HG02885 (cell line): Measurements from ENCODE around the gene DIPK2B.

ENCODE experiments used
- ATAC-seq: cut with Tn5 transposase; IDR thresholded peaks from one replicate; pipeline ENCODE4 v1.9.1; 2021; ENCODE audit warnings: mild to moderate bottlenecking; ENCODE audit not compliant: unreplicated experiment, poor library complexity

The DIPK2B gene, protein sequence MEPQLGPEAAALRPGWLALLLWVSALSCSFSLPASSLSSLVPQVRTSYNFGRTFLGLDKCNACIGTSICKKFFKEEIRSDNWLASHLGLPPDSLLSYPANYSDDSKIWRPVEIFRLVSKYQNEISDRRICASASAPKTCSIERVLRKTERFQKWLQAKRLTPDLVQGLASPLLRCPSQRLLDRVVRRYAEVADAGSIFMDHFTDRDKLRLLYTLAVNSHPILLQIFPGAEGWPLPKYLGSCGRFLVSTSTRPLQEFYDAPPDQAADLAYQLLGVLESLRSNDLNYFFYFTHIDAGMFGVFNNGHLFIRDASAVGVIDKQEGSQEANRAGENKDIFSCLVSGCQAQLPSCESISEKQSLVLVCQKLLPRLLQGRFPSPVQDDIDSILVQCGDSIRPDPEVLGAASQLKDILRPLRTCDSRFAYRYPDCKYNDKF

DNA sequence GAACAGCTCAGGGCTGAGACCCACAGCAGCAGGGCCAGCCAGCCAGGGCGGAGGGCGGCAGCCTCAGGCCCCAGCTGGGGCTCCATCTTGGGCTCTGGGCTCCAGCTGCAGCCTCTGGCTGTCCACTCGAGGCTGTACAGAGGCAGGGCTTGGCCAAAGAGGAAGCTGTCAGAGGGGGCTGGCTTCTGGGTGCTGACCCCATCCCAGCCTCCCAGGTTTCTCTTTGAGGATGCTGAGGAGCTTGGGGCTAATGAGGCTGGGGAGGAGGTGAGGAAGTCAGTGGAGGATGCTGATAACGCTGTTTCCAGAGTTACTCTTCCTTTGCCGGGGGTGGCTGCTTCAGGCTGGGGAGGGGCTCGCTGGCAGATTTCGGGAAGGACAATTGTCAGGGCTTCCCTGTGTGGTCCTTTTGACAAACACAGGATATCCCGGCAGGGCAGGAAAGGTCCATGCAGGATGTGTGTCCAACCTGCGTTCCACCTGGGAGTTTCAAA lies at the start of gene DIPK2B:
Gene DIPK2B, minus strand, starts transcription at position 136 of the 494 bp plus-strand sequence. Its CDS starts 50 bp downstream, at position 86.
- ATAC-seq = no peak

DNA sequence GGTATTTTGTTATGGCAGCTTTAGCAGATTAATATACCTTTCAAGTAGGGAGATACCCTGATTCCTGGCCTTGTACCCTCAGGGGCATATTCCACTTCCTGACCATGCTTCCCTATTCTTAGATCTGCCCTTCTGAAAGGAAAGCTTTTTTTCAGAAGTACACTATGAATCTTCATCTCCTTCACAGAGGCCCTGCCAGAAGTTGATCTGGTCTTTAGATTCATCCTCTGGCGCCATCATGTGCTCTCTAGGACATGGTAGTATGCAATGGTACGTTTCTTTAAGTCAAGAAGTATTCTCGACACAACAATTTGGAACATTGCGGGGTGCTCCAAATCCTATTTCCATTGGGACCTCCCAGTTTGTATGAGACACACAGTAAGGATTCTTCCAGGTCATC lies 39.6 kb upstream of the DIPK2B start:
- no peak for ATAC-seq

DNA sequence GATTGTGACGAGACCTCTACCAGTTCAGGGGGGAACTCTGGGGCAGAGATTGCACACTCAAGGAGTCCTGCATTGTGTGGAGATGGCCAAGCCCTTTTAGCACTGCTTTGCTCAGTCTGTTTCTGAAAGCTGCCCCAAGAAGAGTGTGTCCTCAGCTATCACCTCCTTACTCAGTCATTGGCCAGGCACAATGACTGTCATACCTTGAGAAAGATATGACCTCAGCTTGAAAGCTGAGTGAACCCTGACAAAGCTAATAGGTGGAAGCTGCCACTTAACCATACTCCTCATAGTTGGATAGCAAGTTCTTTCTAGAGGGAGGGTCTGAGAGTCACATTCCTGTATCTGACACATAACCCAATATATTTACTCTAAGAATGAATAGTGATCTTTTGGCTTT lies 37.8 kb upstream of the DIPK2B start:
- no peak for ATAC-seq

DNA sequence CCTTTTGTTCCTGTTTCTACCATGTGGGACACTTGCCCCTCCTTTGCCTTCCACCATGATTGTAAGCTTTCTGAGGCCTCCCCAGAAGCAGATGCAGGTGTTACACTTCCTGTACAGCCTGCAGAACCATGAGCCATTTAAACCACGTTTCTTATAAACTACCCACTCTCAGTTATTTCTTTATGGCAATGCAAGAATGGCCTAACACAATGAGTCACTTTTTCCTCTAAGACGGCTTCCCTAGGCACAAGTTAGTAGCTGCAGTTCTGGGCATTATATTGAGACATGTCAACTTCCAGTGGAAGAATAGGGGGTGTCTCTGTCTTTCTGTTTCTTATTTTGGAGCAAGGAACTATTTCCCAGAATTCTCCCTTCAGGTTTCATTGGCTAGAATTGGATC lies 32.9 kb upstream of the DIPK2B start:
- no peak for ATAC-seq

DNA sequence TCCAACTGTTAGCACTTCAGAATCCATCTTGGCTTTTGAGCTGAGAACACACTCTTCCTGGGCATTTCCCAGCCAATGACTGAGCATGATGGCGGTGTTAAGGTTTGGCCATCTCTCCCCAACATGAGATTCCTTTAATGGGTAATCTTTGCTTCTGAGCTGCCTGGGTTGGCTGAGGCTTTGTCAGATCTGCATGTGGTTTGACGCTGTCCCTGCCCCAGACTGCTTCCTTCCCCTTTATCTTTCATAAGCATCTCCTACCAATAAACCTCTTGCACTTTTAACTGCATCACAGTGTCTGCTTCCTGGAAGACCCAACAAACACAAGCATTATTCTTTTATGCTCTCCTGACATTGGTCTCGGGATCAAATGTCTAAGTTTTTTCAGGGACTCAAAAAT lies 31.5 kb upstream of the DIPK2B start:
- ATAC-seq = no peak

DNA sequence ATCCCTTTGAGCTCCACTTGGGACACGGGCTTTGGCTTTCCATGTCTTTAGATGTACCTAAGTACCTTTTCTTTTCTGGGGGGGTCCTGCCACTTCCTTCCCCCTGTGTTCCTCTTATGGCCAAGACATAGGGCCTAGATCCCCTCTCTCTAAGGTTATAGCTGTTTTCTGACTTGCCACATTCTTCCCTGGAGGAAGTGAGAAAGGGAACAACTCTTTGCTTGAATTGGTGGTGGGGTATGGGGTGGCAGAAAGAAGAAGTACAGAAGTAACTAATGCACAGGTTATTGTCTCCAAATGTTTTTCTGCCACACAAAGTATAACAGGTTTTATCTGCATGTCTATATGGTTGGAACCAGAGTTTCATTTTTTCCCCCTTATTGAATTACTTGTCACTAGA lies 29.7 kb upstream of the DIPK2B start:
- no peak for ATAC-seq

DNA sequence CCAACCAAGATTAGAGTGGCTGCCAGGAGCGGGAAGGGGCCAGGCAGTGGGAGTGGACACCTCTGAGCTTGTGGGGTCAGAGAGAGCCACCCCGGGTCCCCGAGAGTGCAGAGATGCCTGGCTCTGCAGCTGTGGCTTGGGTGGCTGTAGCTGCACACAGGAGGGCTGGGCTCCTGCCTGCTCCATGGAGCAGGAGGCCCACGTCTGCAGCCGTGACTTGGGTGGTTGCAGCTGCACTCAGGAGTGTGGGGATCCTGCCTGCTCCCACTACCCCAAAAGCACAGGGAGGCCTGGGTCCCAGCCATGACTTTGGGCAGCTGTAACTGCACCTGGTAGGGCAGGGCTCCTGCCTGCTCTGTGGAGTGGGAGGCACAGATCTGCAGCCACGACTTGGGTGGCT lies 28.7 kb upstream of the DIPK2B start:
- no peak for ATAC-seq

DNA sequence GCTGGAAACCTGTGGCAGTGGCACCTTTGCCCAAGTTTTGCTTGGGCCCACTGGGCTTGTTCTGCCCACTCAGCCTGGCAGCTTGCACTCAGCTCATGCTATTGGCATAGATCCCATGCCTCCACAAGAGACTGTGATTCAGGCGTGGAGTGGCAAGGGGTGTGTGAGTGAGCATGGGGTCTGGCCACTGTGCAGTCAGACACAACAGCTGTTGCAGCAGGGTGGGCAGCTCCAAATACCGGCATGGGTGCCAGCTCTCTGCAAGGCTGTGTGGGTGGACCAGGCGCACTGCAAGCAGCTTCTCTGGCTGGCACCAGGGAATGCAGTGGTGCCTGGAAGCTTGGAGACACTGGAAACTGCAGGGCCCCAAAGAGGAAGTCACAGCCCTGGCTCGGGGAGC lies 27.4 kb upstream of the DIPK2B start:
- ATAC-seq = no peak

DNA sequence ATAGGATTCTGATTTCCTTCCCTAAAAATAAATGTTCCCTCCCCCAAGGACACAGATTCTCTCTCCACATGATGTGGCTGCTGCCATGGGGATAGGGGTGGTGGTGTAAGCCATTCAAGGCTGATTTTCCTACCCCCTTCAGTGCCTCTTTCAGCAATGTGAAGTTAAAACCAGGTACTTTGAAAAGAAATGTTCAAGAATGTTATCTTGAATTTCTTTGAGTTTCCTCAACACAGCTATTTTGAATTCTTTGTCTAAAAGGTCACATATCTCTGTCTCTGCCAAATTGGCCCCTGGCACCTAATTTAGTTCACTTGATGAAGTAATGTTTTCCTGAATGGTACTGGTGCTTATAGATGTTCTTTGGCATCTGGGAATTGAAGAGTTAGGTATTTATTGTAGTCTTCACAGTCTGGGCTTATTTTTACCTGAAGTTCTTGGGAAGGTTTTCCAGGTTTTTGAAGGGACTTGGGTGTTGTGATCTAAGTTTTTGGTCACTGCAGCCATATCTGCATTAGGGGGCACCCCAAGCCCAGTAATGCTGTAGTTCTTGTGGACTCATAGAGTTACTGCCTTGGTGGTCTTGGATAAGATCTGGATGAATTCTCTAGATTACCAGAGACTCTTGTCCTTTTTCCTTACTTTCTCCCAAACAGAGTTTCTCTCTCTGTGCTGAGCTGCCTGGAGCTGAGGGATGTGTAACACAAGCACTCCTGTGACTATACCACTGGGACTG lies 7.6 kb upstream of the DIPK2B start:
- no peak for ATAC-seq

DNA sequence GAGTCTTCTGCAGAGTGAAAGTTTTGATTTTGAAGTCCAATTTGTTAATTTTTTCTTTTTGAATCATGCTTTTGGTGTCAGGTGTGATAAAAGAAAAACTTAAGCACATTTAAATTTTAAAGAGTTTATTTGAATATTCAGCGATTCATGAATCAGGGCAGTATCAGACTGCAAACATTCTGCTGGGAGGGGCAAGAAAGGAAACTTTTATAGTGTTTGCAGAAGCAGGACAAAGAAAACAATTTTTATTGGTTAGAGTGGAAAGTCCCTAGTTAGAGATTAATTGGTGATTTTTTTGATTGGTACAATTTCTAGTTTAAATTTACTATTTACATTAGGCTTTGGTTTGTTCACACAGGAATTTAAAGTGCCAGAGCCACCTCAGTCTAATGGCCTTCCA lies 1.5 kb upstream of the DIPK2B start:
- ATAC-seq = no peak

DNA sequence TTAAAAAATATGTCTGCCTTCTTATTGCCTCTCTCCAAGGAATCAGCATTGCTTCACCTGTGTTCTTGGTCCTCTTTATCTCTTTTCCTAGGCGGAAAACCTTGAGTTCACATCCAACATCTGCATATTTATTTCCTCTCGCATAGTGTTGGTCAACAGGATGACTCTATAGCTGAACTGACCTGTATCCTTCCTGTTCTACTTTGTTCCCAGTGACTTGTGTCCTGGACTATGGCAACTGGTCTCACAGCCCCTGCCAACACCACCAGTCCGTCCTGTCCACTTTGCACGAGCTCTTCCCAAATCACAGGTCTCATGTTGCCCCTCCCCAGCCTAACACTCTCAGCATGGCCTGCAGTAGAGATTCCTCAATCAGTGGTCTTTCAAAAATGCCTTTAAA lies 2.0 kb downstream of the DIPK2B start:
- ATAC-seq = no peak

DNA sequence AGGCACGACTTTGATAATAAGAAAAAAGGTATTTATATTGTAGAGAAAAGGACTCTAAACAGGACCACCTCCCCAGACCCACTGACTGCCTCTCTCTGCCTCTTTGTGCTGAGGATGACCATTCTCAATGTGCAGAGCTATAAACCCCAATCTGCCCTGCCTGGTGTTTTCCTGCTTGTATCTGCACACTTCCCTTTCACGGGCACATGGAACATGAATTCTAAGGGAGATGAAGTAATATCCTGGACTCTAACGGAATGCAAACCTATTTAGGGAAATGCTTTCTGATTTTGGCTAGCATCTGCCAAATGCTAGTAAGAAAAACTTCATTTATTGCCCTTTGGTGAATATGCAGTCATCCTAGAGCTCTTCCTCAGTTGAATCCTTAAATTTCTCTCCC lies 2.4 kb downstream of the DIPK2B start:
- no peak for ATAC-seq

DNA sequence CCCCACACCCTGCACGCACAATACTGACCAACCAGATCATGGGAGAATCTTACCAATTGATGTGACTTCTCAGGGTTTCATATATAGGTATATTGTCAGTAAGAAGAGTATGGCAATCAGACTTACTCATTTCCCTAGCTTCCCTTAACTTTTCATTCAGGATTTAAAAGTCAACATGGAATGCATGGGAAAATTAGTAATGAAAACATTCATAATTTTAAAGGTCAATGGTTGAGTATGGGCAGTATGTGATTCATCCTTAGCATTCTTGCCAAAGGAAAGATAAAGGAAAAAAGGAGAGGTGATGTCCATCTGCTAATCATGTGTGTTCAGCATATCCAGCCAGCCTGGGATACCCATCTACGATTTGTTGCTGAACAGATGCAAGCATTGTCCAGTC lies 4.0 kb downstream of the DIPK2B start:
- no peak for ATAC-seq

DNA sequence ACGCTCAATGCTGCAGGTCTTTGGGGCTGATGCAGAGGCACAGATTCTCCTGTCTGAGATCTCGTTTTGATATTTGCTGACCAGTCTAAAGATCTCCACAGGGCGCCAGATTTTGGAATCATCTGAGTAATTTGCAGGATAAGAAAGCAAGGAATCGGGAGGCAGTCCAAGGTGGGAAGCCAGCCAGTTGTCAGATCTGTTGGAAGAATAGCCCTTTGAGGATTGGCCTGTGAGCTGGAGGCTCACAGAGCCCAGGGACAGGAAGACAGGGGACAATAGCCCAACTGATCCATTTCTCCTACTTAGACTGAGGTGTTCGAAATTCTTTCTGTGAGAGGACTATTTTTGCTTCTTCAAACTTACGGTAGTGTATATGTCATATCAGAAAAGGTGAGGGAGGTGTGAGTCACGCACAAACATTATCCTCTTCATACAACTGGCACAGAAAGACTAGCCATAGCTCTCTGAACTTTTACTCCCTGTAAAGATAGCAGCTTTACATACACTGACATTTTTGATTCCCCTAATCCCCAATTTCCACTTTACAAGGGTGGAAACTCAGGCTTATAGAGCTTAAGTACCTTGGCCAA lies 8.8 kb downstream of the DIPK2B start:
- no peak for ATAC-seq

DNA sequence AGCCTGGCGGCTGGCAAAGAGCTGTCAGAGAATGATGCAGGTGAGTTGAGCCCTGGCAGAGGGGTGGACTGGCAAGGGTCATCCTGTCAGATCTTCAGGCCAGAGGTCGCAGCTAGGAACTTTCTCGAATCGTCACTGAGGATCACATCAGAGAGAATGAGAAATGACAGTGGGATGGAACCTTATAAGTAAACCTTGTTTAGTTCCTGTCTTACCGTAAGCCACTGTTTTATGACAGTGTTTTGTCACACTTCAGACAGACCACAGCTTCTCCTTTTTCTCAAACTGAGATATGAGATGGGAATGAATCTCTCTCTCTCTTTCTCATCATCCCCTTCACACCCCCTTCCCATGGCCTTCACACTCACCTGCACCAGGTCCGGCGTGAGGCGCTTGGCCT lies 9.3 kb downstream of the DIPK2B start:
- no peak for ATAC-seq

DNA sequence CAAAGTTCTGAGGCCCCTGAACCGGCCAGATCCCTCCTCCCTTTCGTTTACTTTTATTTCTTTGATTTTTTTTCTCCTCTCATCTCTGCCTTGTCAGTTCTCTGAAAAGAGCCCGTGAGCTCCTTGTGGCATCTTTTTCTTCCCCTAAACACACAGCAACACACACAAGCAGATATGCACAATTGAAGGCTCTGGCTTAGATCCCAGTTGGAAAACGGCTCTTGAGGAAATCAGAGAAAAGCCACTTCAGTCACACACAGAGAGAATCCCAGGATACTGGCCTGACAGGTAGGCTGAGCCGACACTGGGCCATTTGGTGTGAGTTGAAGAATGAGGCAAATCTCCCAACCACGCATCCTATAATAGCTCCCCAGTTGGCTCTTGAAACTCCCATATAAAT lies 12.9 kb downstream of the DIPK2B start:
- ATAC-seq = no peak

DNA sequence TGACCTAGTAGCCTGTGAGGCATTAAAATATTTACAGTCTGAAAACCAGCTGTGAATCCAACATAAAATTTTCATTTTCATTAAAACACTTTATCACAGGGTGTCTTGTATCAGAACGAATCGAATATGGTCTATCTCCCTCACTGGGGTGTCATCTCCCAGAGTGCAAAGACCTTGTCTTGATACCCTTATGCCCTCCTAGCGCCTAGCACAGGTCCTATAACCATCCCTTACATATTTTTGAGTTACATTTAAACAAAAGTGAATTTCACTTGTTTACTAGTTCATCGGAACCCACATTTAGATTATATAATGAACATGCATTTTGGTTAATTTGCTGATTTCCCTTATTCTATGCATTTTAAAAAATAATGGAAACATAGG lies 14.0 kb downstream of the DIPK2B start:
- peak; percentile 32 for ATAC-seq

DNA sequence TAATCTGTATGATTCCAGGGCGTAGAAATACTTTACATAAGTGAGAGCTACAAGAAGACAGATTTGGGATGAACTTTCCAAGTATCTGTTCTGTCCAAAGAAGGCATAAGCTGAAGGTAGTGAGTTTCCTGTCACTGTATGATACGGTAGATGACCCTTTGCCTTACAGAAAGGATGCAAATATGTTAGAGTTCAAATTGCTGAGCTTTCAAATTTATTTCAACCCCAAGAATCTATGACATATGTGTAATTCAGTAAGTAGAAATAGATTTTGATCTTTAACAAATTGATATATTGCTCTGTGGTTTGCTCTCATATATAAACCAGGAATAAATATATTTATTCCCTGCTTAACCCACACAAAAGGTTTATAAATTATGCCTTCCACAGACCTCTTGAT lies 16.5 kb downstream of the DIPK2B start:
- ATAC-seq = no peak

DNA sequence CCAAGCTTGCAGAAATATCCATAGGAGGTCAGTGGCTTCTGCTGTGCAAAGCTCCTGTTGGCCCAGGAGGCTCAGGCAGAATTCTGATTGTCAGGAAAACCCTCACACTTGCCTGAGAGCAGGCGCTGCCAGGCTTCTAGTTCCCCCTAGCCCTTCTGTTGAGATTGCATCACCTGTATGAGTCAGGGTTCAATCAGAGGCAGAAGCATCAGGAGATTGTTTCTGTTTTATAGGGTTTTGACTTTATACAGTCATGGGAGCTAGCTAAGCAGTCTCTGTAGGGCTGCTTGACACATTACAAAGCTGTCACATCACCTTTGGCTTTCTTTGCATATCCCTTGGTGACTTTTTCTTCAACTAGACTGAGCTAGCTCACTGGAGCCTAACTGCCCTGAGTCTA lies 27.8 kb downstream of the DIPK2B start:
- ATAC-seq = no peak

DNA sequence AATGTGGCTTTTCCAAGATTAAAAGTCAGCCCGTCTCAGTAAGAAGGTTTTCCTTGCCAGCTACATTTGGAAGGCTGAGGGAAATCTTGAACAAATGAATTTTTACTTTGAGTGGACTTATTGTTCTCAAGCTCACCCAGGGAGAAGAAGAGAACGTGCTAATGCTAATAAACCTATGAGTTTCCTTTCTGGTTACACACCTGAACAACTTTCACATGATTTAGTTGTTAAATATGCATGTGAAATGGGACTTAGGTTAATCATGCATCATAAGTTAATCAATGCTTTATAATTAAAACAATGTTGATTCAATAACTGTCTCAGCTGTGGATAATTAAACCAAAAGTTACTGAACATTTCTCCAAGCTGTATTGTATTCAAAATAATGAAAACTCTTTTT lies 33.9 kb downstream of the DIPK2B start:
- ATAC-seq = no peak

DNA sequence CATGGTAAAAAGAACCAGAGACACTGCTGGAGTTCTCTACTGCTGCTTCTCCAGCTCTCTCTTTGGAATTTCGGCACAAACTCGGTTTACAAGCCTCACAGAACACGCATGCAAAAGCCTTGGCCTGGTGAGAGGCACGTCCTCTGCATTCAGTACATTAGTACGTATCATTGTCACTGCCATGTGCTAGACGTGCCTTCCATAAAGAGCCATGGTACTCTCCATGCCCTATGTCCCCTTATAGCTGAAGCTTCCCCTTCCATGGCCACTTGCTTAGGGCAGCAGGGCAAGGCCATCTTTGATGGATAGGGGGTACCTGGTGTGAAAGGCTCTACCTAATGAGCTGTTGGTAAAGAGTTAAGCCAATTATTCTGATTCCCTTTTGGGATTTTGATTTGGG lies 35.0 kb downstream of the DIPK2B start:
- no peak for ATAC-seq
